Mesodermal cell (in vitro differentiated cells): ENCODE measurements around the gene IGF1R.

Source experiments
- H3K27ac ChIP-seq: 2 replicates; pipeline ENCODE4 v1.7.0; 2013; ENCODE audit warnings: mild to moderate bottlenecking, low read depth, low read length, moderate library complexity; ENCODE audit not compliant: severe bottlenecking
- H3K36me3 ChIP-seq: 2 replicates; pipeline ENCODE4 v1.7.1; 2013; ENCODE audit warnings: mild to moderate bottlenecking, low read length, moderate library complexity; ENCODE audit not compliant: control insufficient read depth, insufficient read depth
- H3K4me1 ChIP-seq: one replicate; pipeline ENCODE4 v1.7.1; 2013; ENCODE audit warnings: mild to moderate bottlenecking, low read length; ENCODE audit not compliant: insufficient read depth, control insufficient read depth, poor library complexity, severe bottlenecking
- H3K4me3 ChIP-seq: 2 replicates; pipeline ENCODE4 v1.7.0; 2013; ENCODE audit warnings: low read length, control low read depth, mild to moderate bottlenecking; ENCODE audit not compliant: insufficient read depth, poor library complexity, severe bottlenecking; ENCODE audit errors: extremely low read depth
- H3K9me3 ChIP-seq: 2 replicates; pipeline ENCODE4 v1.7.1; 2013; ENCODE audit warnings: mild to moderate bottlenecking, low read length, moderate library complexity; ENCODE audit not compliant: control insufficient read depth
- whole genome bisulfite sequencing, 2 experiments: methylation state at CpG; one replicate each; pipeline ENCODE4 v1.1.5; 2013; ENCODE audit warnings: missing lambda C conversion rate in 2 of 2; ENCODE audit not compliant: insufficient coverage in 2 of 2; 5-methylcytosine and 5-hydroxymethylcytosine counted together

The IGF1R gene

DNA sequence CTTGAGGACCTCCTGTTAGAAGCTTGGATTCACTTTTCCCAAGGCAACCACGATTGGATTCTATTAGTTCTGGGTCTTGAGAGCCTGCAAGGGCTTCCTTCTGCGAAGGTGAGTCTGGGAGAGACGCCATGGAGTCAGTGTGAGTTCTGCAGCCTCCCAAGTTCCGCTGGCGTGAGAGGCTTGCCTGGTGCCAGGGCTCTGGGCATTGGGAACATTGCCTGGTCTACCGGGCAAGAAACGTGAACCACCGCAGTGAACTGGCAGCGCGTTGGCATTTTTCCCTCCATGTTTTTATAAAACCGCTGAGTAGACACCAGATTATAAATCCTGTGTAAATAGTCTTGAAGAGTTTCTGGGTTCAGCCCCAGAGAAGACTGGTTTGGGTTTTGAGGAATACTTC lies 160.9 kb downstream of the IGF1R start:
- no peak overlapping the region for H3K27ac ChIP-seq
- H3K9me3 ChIP-seq, result no peaks in the 10 kb centered on the region
- peaks cover 11% of the 10 kb centered on the region for H3K36me3 ChIP-seq
- 95 to 99% methylated on average over 9 to 10 of the region's 11 CpGs for WGBS, 2 experiments
- no peak overlapping the region for H3K4me3 ChIP-seq
- no peaks in the 10 kb centered on the region for H3K4me1 ChIP-seq

DNA sequence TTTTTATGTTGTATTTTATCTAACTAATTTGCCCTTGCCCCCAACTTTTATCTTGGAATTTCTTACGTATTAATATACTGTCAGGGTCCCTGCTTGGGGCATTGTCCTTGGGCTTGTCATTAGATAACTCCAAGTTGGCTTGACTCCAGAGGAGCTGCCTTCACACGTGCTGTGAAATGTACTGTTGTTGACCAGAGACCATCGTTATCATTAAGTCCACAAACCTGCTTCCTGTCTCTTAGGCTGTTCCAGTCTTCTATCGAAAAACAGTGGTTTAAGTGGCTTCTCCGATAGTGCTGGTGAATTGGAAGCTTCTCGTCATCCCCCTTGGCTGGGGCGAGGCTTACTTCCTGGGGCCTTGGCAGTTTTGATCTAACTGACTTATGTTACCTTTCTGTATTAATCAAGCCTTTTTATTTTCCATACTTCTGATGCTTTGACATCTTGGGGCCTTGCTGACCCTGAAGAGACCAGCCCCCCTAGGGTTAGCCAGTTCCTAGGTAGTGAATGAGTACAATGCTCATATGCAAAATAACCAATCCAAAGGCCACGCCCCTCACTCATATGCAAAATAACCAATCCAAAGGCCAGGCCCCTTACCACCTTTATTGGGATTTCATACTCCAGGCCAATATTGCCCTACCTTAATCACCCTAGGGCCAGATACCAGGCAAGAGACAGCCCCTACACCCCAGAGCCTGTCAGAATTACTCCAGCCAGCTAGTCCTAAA lies 164.5 kb downstream of the IGF1R start:
- H3K9me3 ChIP-seq, result no peaks in the 10 kb centered on the region
- H3K27ac ChIP-seq, result no peak overlapping the region
- no peak overlapping the region for H3K4me3 ChIP-seq
- peaks cover 26% of the 10 kb centered on the region for H3K36me3 ChIP-seq
- WGBS, 2 experiments, result 85 to 91% methylated on average over 7 to 8 of the region's 8 CpGs
- H3K4me1 ChIP-seq, result peaks cover 5% of the 10 kb centered on the region

DNA sequence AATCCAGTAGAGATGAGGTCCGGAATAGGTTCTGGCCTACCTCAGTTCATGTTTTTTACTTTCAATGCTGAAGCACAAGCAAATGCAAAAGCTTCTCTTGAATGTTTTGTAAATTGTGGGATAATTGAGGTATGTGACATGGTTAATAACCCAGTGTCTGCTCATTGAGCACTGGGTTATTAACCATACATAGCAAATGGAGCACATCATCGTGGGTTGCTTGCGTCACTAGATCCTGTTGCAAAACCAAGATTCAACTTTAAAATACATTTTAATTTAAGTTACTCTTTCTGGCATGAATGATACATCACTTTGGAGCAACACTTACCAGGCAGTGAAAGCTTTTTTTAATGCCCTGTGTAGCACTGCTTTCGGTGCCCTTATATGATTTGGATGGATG lies 165.6 kb downstream of the IGF1R start:
- 100% methylated on average over 2 of the region's 4 CpGs for WGBS, 2 experiments

DNA sequence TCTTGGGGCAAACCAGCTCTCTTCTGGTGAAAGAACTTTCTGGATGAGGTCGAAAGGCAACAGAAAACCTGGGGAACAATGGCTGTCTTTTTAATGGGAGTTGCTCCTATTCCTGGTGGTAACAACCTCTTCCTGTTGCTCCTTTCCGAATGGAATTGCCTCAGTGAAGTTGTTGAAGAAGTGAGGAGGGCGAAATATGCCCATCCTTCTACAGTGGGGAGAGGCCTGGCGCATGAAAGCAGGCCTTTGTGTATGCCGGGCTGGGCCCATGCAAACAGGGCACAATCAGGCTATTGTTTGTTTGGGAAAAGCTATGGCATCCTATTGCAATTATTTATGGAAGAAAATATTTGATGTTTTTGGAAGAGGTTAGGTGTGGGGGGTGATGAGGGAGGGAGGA lies 166.9 kb downstream of the IGF1R start:
- WGBS, 2 experiments, result 91 to 98% methylated on average over 4 to 5 of the region's 5 CpGs
- Histone ChIP-seq H3K4me3 (no peak overlapping the region), H3K9me3 (no peaks in the 10 kb centered on the region), H3K4me1 (peaks cover 5% of the 10 kb centered on the region), H3K36me3 (peaks cover 34% of the 10 kb centered on the region), H3K27ac (no peak overlapping the region)

More for the DNA sequence above, 165.6 kb downstream of the IGF1R start:
- Histone ChIP-seq H3K36me3 (peaks cover 26% of the 10 kb centered on the region), H3K27ac (no peak overlapping the region), H3K4me3 (no peak overlapping the region), H3K4me1 (peaks cover 5% of the 10 kb centered on the region), H3K9me3 (no peaks in the 10 kb centered on the region)

DNA sequence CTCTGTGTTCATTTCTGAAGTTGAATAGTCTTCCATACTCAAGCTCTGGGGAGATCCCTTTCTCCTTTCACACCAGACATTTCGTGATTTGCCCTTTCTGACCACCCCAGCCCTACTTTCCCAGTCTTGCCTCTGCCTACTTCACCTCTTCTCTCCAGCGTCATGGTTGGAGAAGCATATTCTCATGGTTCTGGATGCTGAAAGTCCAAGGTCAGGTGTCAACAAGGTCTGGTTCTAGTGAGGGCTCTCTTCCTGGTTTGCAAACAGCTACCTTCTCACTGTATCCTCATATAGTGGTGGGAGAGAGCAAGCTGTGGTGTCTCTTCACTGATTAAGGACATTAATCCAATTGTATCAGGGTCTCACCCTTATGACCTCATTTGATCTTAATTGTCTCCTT lies 169.4 kb downstream of the IGF1R start:
- Histone ChIP-seq H3K36me3 (peaks cover 49% of the 10 kb centered on the region), H3K9me3 (no peaks in the 10 kb centered on the region), H3K27ac (no peak overlapping the region), H3K4me1 (peaks cover 18% of the 10 kb centered on the region), H3K4me3 (no peak overlapping the region)
- WGBS, 2 experiments, result 100% methylated on average over 2 of the region's 2 CpGs; no CpG with 5 or more reads in 1 of the 2 experiments

DNA sequence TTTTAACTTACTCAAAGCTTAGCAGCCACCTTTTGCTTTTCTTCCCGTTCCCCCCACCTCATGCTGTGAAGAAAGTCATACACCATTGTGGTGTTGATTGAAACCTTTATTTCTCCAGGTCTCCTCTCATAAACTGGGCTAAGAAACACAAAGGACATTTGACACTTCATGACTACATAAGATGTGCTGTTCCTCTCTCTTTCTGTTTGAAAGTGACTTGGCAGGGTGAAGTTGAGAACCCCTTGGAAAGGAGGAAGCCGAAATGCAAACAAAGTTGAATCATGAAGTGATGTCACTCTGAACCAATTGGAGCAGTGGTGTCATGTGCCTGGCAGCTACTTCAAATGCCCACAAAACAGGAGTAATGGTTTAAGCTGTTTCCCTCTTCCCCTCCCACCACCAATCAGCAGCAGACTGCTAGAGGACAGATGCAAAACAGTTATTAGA lies 174.7 kb downstream of the IGF1R start:
- H3K9me3 ChIP-seq, result peaks cover 10% of the 10 kb centered on the region
- H3K4me1 ChIP-seq, result peaks cover 16% of the 10 kb centered on the region
- 33% methylated on average over 1 of the region's 2 CpGs; no CpG with 5 or more reads in 1 of the 2 experiments for WGBS, 2 experiments
- H3K27ac ChIP-seq, result peak overlapping the region; percentile 60
- H3K36me3 ChIP-seq, result peaks cover 48% of the 10 kb centered on the region
- H3K4me3 ChIP-seq, result no peak overlapping the region

DNA sequence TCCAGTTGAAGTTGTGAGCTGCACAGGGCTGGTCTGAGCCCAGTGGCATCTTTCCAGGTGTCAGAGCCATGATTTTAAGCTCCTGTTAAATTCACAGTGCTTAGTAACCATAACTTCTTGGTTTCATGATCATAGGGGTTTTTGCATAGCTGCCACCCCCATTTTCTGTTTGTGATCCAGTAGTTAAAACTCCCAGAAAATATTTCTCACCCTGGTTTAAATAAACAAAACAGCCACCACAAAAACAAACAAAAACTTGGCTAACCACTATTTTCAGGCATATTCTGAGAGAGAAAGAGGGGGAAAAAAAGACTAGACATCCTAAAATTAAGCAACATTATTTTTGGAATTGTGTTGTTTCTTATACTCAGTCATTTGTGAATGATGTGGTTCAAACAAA lies 175.3 kb downstream of the IGF1R start:
- Histone ChIP-seq H3K9me3 (peaks cover 15% of the 10 kb centered on the region), H3K27ac (peak overlapping the region; percentile 17), H3K4me1 (peaks cover 16% of the 10 kb centered on the region), H3K36me3 (peaks cover 51% of the 10 kb centered on the region), H3K4me3 (no peak overlapping the region)

DNA sequence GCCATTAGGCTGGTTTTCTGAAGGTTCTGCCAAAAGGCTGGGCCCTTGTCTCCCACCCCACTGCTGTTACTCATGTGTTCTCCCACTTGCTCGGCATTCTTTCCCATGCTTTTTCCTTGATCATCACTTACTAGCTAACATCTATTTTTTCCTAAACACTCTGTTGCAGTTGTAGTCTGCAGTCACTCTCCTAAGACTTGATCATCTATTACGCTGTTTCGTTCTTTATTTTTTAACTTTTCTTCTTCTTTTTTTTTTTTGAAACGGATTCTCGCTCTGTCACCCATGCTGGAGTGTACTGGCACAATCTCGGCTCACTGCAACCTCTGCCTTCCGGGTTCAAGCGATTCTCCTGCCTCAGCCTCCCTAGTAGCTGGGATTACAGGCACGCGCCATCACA lies 176.3 kb downstream of the IGF1R start:
- peaks cover 25% of the 10 kb centered on the region for H3K9me3 ChIP-seq
- 93 to 98% methylated on average over 10 of the region's 10 CpGs for WGBS, 2 experiments

DNA sequence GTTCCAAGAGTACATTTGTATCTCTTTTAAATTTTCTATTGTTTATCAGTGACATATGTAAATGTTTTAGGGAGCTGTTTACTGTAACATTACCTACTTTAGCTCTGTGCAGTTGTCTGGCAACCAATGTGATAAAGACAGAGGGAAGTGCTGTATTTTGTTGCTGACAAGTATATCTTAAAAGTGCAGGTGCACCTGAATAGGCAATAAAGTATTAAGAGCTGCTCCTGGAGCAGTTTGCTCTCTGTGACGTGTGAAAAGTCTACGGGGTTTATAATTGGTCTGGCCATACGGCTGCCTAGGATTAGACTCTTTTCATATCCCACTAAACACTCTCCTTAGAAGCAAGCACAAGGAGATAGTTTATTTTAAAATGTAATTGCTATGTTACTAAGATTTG lies 178.3 kb downstream of the IGF1R start:
- peaks cover 14% of the 10 kb centered on the region for H3K4me1 ChIP-seq
- no peak overlapping the region for H3K4me3 ChIP-seq
- peaks cover 41% of the 10 kb centered on the region for H3K9me3 ChIP-seq
- WGBS, 2 experiments, result no CpG with 5 or more reads among the region's 3 CpGs
- peaks cover 60% of the 10 kb centered on the region for H3K36me3 ChIP-seq
- no peak overlapping the region for H3K27ac ChIP-seq

More for the DNA sequence above, 176.3 kb downstream of the IGF1R start:
- peaks cover 16% of the 10 kb centered on the region for H3K4me1 ChIP-seq
- H3K27ac ChIP-seq, result no peak overlapping the region
- peaks cover 55% of the 10 kb centered on the region for H3K36me3 ChIP-seq
- H3K4me3 ChIP-seq, result no peak overlapping the region

DNA sequence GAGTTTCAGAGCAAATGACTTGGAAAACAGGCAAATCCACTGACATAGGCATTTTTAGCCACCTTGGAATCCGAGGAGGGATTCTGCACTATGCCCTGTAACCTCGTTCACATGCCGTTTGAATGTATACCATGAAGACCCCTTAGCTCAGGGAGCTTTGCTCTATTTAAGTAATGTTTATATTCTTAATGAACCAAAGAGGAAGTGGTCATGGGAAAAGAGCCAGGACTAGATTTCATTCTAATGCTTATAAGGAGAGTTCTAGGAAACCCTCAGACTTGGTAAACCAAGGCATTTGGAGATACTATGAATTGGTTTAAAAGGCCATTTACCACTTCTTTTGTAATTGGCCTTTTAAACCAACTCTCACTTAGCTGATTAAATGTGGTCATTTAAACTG lies 178.9 kb downstream of the IGF1R start:
- H3K36me3 ChIP-seq, result peaks cover 63% of the 10 kb centered on the region
- H3K4me1 ChIP-seq, result peaks cover 8% of the 10 kb centered on the region
- peaks cover 47% of the 10 kb centered on the region for H3K9me3 ChIP-seq
- 46 to 86% methylated on average over 2 of the region's 3 CpGs for WGBS, 2 experiments
- H3K27ac ChIP-seq, result no peak overlapping the region
- H3K4me3 ChIP-seq, result no peak overlapping the region

DNA sequence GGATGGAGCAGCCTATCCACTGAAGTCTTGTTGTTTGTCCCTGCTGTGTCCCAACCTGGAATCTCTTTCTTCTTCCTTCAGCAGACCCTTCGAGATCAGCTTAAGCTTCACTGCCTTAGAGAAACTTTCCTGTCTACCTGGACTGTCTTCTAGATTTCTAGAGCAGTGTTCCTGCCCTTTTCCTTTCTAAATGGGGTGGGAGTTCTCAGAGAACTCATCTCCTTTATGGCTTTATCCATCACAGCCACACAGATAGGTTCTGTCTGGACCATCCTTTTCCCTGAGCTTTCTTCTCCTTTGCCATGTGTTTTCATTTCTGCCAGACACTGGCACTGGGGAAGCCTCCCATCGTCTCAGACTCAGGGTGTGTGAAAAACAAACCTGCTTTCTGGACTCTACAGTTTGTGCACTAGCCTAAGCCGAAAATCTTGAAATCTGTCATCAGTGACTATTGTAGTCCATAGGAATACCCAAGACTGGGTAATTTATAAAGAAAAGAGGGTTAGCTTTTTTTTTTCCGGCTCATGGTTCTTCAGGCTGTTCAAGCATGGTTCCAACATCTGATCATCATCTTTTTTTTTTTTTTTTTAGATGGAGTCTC lies 181.8 kb downstream of the IGF1R start:
- peaks cover 60% of the 10 kb centered on the region for H3K36me3 ChIP-seq
- 95 to 100% methylated on average over 2 to 3 of the region's 4 CpGs for WGBS, 2 experiments
- no peak overlapping the region for H3K27ac ChIP-seq
- peaks cover 53% of the 10 kb centered on the region for H3K9me3 ChIP-seq
- no peaks in the 10 kb centered on the region for H3K4me1 ChIP-seq
- no peak overlapping the region for H3K4me3 ChIP-seq
